Measurements from ENCODE around the gene EMX1. TPM values are rescaled to one million over a fixed set of nuclear protein-coding genes. Genes with fewer than 3 reads are reported as not detected.

The EMX1 gene
- total and polyA plus RNA-seq, 7 donors, result 0.60 to 1.4 (median 0.71) TPM; not detected in 4

GRCh38 chr2:72887032-72887739, 30.1 kb upstream of the EMX1 start, which contains the start of gene SPR:
SPR (plus strand) TSS chr2:72887408; CDS start chr2:72887433, 25 bp downstream.
- DNase-seq, result peak; percentile 82

DNA sequence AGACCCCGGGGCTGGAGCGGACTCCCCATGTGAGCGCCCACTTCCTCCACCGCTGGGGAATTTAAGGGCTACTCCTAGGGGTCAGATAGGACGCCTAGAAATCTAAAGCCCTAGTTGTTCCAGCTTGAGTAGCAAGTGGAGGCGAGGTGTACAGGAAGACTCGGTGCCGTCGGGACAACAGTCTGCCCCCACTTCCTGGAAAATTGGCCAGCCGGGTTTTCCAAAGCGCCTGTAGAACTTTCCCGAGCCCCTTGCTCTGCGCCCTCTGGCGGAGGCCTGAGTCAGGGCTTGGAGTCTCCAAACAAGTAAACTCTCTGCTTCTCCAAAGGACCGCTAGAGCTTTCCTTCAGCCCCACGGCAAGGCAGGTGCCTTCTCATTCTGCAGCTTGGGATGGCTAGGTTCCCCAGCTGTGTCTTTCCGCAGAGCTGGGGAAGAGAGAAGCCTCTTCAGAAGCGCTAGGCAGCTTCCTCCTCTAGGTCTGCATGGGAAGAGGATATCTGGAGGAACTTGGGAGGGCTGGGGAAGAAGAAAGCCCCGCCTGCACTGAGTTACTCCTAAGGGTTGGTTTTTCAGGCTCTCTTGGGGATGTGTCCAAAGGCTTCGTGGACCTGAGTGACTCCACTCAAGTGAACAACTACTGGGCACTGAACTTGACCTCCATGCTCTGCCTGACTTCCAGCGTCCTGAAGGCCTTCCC, 29.4 kb upstream of the EMX1 start:
- Histone ChIP-seq H3K4me1 (peaks cover 0 to 33% (median 28%) of the 10 kb centered on the region in 4 donors), H3K27ac (peak overlapping the region; percentile 84 to 91 (median 90)), H3K27me3 (no peaks in the 10 kb centered on the region), H3K36me3 (peaks cover 0 to 15% (median 9%) of the 10 kb centered on the region in 4 donors), H3K4me3 (peak overlapping the region; percentile 44 to 92 (median 72)), H3K9me3 (no peaks in the 10 kb centered on the region)
- intact Hi-C loops (cut with DNase I), result loop anchor here (5.0 kb wide), 1 partner anchor 289 kb away; no protein-coding TSS in a partner anchor
- peak; percentile 95 for DNase-seq
- 5 to 9% methylated on average over 21 of the region's 21 CpGs for WGBS, 2 donors
- peak; percentile 56 to 92 (median 82) for TF ChIP-seq CTCF (IDR thresholded peaks at IDR 0.05)
- TF ChIP-seq POLR2A (IDR thresholded peaks at IDR 0.05), result no peak
- no peak for TF ChIP-seq EP300 (IDR thresholded peaks at IDR 0.05)
- peak in 3 of 4 donors; percentile 19 to 30 (median 25) for TF ChIP-seq POLR2AphosphoS5 (IDR thresholded peaks at IDR 0.05)

More at GRCh38 chr2:72887032-72887739, 30.1 kb upstream of the EMX1 start, which contains the start of gene SPR:
- Histone ChIP-seq H3K27ac (peak within 1 kb of the TSS; percentile 84 to 91 (median 90)), H3K4me1 (peaks cover 0 to 33% (median 28%) of the 10 kb centered on the region in 4 donors), H3K36me3 (peaks cover 0 to 11% (median 9%) of the 10 kb centered on the region in 4 donors), H3K4me3 (peak within 1 kb of the TSS; percentile 44 to 92 (median 72)), H3K27me3 (no peaks in the 10 kb centered on the region), H3K9me3 (no peaks in the 10 kb centered on the region)
- 1% methylated on average over 76 of the region's 76 CpGs for WGBS, 2 donors
- intact Hi-C loops (cut with DNase I), result loop anchor here (5.0 kb wide), 1 partner anchor 290 kb away; no protein-coding TSS in a partner anchor
- TF ChIP-seq POLR2A (IDR thresholded peaks at IDR 0.05), result no peak
- TF ChIP-seq EP300 (IDR thresholded peaks at IDR 0.05), result no peak
- no peak for TF ChIP-seq CTCF (IDR thresholded peaks at IDR 0.05)
- TF ChIP-seq POLR2AphosphoS5 (IDR thresholded peaks at IDR 0.05), result no peak

GRCh38 chr2:72888438-72889202, 28.7 kb upstream of the EMX1 start:
- H3K27me3 ChIP-seq, result no peaks in the 10 kb centered on the region
- no peak overlapping the region for H3K27ac ChIP-seq
- no peak for TF ChIP-seq POLR2A (IDR thresholded peaks at IDR 0.05)
- TF ChIP-seq CTCF (IDR thresholded peaks at IDR 0.05), result no peak
- no peak for TF ChIP-seq POLR2AphosphoS5 (IDR thresholded peaks at IDR 0.05)
- no peak for TF ChIP-seq EP300 (IDR thresholded peaks at IDR 0.05)
- DNase-seq, result no peak
- H3K9me3 ChIP-seq, result no peaks in the 10 kb centered on the region
- H3K4me1 ChIP-seq, result peaks cover 0 to 33% (median 28%) of the 10 kb centered on the region in 4 donors
- WGBS, 2 donors, result 58 to 82% methylated on average over 11 of the region's 11 CpGs
- H3K36me3 ChIP-seq, result peaks cover 0 to 15% (median 9%) of the 10 kb centered on the region in 4 donors
- intact Hi-C loops (cut with DNase I), result loop anchor here (5.0 kb wide), 1 partner anchor 289 kb away; no protein-coding TSS in a partner anchor
- peak overlapping the region in 2 of 4 donors; percentile 78 to 92 for H3K4me3 ChIP-seq

GRCh38 chr2:72889991-72890390, 27.3 kb upstream of the EMX1 start:
- TF ChIP-seq POLR2AphosphoS5 (IDR thresholded peaks at IDR 0.05), result no peak
- TF ChIP-seq CTCF (IDR thresholded peaks at IDR 0.05), result no peak
- no peak for TF ChIP-seq POLR2A (IDR thresholded peaks at IDR 0.05)
- TF ChIP-seq EP300 (IDR thresholded peaks at IDR 0.05), result no peak
- Histone ChIP-seq H3K27ac (no peak overlapping the region), H3K9me3 (no peaks in the 10 kb centered on the region), H3K4me1 (peaks cover 0 to 33% (median 28%) of the 10 kb centered on the region in 4 donors), H3K27me3 (peaks cover 0 to 12% (median 10%) of the 10 kb centered on the region in 3 donors), H3K4me3 (no peak overlapping the region), H3K36me3 (peaks cover 0 to 15% (median 9%) of the 10 kb centered on the region in 4 donors)
- 42 to 80% methylated on average over 4 of the region's 4 CpGs for whole genome bisulfite sequencing, 2 donors
- intact Hi-C loops (cut with DNase I), result loop anchor here (5.0 kb wide), 2 partner anchors 82 to 287 kb away; no protein-coding TSS in a partner anchor
- no peak for DNase-seq
